Thyroid gland (tissue), 4 donors: Measurements from ENCODE around the gene SEC31B.

Experiments used
- POLR2A ChIP-seq, 2 donors: fragments of 450-650 bp; IDR thresholded peaks; one replicate each; pipeline ENCODE4 v1.6.1; 2017; ENCODE audit warnings: antibody characterized with exemption in 2 of 2, mild to moderate bottlenecking in 2 of 2, moderate library complexity in 1 of 2
- TF ChIP-seq, protein P1 (sequence below), 6 experiments: fragments of 200-600 bp in 3 of 6; fragments of 450-650 bp in 3 of 6; sonication (generic) in 3 of 6; IDR thresholded peaks; one replicate each; pipeline ENCODE4 v1.5.1; 2016 to 2019; ENCODE audit warnings: antibody characterized with exemption in 6 of 6, mild to moderate bottlenecking in 2 of 6, inconsistent platforms in 1 of 6, moderate library complexity in 1 of 6

DNA sequence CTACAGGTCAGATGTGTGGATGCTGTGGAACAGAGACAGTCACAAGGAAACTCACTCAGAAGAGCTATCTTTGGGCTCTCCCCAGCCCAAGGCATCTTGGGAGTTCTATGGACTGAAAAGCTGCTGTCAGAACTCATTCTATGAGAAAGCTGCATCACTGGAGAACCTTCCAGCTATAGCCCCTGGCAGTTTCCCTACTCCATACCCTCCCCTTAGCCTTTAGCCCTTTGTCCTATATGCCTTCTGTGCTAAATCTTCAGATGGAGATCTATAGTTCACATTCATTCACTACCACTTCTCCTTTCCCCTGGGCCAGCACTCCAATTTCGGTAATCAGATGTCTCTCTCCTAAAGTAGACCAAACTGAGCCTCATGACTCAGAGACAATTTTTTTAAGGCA, 49.9 kb downstream of the SEC31B start:
- TF ChIP-seq POLR2A (IDR thresholded peaks at IDR 0.05) = no peak
- TF ChIP-seq, protein P1, sequence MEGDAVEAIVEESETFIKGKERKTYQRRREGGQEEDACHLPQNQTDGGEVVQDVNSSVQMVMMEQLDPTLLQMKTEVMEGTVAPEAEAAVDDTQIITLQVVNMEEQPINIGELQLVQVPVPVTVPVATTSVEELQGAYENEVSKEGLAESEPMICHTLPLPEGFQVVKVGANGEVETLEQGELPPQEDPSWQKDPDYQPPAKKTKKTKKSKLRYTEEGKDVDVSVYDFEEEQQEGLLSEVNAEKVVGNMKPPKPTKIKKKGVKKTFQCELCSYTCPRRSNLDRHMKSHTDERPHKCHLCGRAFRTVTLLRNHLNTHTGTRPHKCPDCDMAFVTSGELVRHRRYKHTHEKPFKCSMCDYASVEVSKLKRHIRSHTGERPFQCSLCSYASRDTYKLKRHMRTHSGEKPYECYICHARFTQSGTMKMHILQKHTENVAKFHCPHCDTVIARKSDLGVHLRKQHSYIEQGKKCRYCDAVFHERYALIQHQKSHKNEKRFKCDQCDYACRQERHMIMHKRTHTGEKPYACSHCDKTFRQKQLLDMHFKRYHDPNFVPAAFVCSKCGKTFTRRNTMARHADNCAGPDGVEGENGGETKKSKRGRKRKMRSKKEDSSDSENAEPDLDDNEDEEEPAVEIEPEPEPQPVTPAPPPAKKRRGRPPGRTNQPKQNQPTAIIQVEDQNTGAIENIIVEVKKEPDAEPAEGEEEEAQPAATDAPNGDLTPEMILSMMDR (IDR thresholded peaks at IDR 0.05) = no peak
